Measurements from ENCODE around the gene BMPR1A.

DNA sequence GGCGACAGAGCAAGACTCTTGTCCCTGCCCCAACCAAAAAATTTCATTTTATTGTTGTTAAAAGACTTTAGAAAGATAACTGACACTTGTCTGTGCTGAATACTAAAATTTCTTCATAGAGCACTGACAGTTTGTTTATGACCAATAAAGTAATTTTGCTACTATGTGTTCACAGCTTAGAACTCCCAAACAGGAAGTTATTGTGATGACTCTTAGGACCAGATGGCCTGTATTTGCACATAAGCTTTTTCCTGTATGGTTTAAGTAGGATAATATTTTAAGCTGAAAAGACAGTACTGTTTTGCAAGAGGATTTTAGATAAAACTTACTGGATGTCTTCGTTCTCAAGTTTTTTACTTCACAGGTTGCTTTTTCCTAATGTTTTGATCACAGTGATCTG is 120.3 kb downstream of the BMPR1A start:
- TF ChIP-seq, protein P1, sequence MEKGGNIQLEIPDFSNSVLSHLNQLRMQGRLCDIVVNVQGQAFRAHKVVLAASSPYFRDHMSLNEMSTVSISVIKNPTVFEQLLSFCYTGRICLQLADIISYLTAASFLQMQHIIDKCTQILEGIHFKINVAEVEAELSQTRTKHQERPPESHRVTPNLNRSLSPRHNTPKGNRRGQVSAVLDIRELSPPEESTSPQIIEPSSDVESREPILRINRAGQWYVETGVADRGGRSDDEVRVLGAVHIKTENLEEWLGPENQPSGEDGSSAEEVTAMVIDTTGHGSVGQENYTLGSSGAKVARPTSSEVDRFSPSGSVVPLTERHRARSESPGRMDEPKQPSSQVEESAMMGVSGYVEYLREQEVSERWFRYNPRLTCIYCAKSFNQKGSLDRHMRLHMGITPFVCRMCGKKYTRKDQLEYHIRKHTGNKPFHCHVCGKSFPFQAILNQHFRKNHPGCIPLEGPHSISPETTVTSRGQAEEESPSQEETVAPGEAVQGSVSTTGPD (CRISPR knock-in tag; IDR thresholded peaks at IDR 0.05) = no peak
- TF ChIP-seq, protein P2, sequence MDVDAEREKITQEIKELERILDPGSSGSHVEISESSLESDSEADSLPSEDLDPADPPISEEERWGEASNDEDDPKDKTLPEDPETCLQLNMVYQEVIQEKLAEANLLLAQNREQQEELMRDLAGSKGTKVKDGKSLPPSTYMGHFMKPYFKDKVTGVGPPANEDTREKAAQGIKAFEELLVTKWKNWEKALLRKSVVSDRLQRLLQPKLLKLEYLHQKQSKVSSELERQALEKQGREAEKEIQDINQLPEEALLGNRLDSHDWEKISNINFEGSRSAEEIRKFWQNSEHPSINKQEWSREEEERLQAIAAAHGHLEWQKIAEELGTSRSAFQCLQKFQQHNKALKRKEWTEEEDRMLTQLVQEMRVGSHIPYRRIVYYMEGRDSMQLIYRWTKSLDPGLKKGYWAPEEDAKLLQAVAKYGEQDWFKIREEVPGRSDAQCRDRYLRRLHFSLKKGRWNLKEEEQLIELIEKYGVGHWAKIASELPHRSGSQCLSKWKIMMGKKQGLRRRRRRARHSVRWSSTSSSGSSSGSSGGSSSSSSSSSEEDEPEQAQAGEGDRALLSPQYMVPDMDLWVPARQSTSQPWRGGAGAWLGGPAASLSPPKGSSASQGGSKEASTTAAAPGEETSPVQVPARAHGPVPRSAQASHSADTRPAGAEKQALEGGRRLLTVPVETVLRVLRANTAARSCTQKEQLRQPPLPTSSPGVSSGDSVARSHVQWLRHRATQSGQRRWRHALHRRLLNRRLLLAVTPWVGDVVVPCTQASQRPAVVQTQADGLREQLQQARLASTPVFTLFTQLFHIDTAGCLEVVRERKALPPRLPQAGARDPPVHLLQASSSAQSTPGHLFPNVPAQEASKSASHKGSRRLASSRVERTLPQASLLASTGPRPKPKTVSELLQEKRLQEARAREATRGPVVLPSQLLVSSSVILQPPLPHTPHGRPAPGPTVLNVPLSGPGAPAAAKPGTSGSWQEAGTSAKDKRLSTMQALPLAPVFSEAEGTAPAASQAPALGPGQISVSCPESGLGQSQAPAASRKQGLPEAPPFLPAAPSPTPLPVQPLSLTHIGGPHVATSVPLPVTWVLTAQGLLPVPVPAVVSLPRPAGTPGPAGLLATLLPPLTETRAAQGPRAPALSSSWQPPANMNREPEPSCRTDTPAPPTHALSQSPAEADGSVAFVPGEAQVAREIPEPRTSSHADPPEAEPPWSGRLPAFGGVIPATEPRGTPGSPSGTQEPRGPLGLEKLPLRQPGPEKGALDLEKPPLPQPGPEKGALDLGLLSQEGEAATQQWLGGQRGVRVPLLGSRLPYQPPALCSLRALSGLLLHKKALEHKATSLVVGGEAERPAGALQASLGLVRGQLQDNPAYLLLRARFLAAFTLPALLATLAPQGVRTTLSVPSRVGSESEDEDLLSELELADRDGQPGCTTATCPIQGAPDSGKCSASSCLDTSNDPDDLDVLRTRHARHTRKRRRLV (CRISPR knock-in tag; IDR thresholded peaks at IDR 0.05) = no peak
- TF ChIP-seq ZNF768 (CRISPR knock-in tag; IDR thresholded peaks at IDR 0.05) = no peak
- TF ChIP-seq, protein P3, sequence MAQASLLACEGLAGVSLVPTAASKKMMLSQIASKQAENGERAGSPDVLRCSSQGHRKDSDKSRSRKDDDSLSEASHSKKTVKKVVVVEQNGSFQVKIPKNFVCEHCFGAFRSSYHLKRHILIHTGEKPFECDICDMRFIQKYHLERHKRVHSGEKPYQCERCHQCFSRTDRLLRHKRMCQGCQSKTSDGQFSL (CRISPR knock-in tag; IDR thresholded peaks at IDR 0.05) = no peak

Measured in HepG2 (cell line).